ENCODE results near the gene SLC4A5. TPM values are rescaled to one million over a fixed set of nuclear protein-coding genes. Genes with fewer than 3 reads are reported as not detected.
A peak's percentile ranks its signal among the peaks of the same experiment; 100 is the strongest.

Gene SLC4A5
- total RNA-seq, 2 experiments from 2014 or later, result 1.8 to 2.0 TPM

DNA sequence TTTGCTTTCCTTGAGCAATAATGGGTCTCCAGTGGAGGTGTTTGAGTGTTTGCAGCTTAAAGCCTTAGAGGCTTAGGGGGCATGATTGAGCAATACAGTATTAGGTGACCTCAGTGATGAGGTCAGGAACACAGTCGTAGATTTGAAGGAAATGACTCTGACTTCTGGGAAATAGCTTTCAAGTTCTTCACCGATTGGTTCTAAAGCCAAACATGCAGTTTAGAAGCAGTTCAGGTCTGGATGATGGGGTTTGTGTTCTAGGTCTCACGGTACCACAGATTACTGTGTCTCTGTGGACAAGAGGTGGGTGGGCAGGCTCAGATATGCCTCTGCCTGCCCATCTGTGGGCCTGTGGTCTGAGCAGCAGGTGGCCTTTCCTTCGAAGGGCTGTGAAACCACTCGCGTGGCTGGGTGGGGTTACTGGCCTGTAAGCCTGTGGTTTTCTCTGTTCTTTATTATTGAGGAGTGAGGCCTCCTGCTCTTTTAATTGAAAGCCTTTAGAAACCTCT is 137.0 kb downstream of the SLC4A5 start:
- peaks cover 82% of the 10 kb centered on the region for H3K36me3 Mint-ChIP-seq (ENCODE audit: low read depth)
- ATAC-seq (peak; percentile 91), DNase-seq (peak; percentile 80)
- CTCF ChIA-PET, result interaction anchor here (0.8 to 3.4 kb wide), 8 partner anchors 9 to 383 kb away, joined by 3 to 19 read pairs (median 5); partner anchors contain the start of gene MOB1A
- H3K27ac Mint-ChIP-seq, result peak overlapping the region; percentile 97
- H3K4me1 Mint-ChIP-seq (ENCODE audit: low read depth), result peaks cover 59% of the 10 kb centered on the region
- H3K27me3 Mint-ChIP-seq, result no peaks in the 10 kb centered on the region
- TF ChIP-seq, protein P1, sequence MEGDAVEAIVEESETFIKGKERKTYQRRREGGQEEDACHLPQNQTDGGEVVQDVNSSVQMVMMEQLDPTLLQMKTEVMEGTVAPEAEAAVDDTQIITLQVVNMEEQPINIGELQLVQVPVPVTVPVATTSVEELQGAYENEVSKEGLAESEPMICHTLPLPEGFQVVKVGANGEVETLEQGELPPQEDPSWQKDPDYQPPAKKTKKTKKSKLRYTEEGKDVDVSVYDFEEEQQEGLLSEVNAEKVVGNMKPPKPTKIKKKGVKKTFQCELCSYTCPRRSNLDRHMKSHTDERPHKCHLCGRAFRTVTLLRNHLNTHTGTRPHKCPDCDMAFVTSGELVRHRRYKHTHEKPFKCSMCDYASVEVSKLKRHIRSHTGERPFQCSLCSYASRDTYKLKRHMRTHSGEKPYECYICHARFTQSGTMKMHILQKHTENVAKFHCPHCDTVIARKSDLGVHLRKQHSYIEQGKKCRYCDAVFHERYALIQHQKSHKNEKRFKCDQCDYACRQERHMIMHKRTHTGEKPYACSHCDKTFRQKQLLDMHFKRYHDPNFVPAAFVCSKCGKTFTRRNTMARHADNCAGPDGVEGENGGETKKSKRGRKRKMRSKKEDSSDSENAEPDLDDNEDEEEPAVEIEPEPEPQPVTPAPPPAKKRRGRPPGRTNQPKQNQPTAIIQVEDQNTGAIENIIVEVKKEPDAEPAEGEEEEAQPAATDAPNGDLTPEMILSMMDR (IDR thresholded peaks at IDR 0.05), result no peak
- POLR2A ChIA-PET, result interaction anchor here (0.6 to 4.2 kb wide), 16 partner anchors 8 to 361 kb away, joined by 3 to 37 read pairs (median 4); partner anchors contain the start of genes BOLA3, MOB1A and MTHFD2
- intact Hi-C loops (cut with micrococcal nuclease), result no loop called here
- H3K9me3 Mint-ChIP-seq, result no peaks in the 10 kb centered on the region
- peak overlapping the region; percentile 67 for H3K4me3 Mint-ChIP-seq

- peaks cover 83% of the 10 kb centered on the region for H3K36me3 Mint-ChIP-seq (ENCODE audit: low read depth)
- H3K9me3 Mint-ChIP-seq, result no peaks in the 10 kb centered on the region
- intact Hi-C loops (cut with micrococcal nuclease), result no loop called here
- peaks cover 64% of the 10 kb centered on the region for H3K4me1 Mint-ChIP-seq (ENCODE audit: low read depth)
- TF ChIP-seq, protein P1 (IDR thresholded peaks at IDR 0.05), result no peak
- H3K4me3 Mint-ChIP-seq, result peak overlapping the region; percentile 67
- ATAC-seq (peak; percentile 55), DNase-seq (peak; percentile 62)
- CTCF ChIA-PET, result interaction anchor here (0.8 to 3.4 kb wide), 6 partner anchors 10 to 382 kb away, joined by 3 to 19 read pairs (median 9); partner anchors contain the start of gene MOB1A
- peak overlapping the region; percentile 97 for H3K27ac Mint-ChIP-seq
- POLR2A ChIA-PET, result interaction anchor here (0.6 to 4.2 kb wide), 16 partner anchors 7 to 361 kb away, joined by 3 to 37 read pairs (median 4); partner anchors contain the start of genes BOLA3, MOB1A and MTHFD2
- H3K27me3 Mint-ChIP-seq, result no peaks in the 10 kb centered on the region
Observed at GRCh38 chr2:74205596-74205995, 137.6 kb downstream of the SLC4A5 start.

- POLR2A ChIA-PET, result interaction anchor here (0.5 to 4.2 kb wide), 11 partner anchors 7 to 334 kb away, joined by 3 to 37 read pairs (median 10); partner anchors contain the start of genes BOLA3, MOB1A and MTHFD2
- CTCF ChIA-PET, result interaction anchor here (0.8 to 3.4 kb wide), 6 partner anchors 10 to 382 kb away, joined by 3 to 19 read pairs (median 9); partner anchors contain the start of gene MOB1A
- Mint-ChIP-seq H3K27ac (peak overlapping the region; percentile 97), H3K9me3 (no peaks in the 10 kb centered on the region), H3K36me3 (ENCODE audit: low read depth) (peaks cover 84% of the 10 kb centered on the region), H3K4me3 (peak overlapping the region; percentile 67), H3K27me3 (no peaks in the 10 kb centered on the region), H3K4me1 (ENCODE audit: low read depth) (peaks cover 68% of the 10 kb centered on the region)
- ATAC-seq (no peak), DNase-seq (no peak)
- TF ChIP-seq, protein P1 (IDR thresholded peaks at IDR 0.05), result no peak
- intact Hi-C loops (cut with micrococcal nuclease), result no loop called here
Observed at GRCh38 chr2:74205113-74205512, 138.1 kb downstream of the SLC4A5 start.

DNA sequence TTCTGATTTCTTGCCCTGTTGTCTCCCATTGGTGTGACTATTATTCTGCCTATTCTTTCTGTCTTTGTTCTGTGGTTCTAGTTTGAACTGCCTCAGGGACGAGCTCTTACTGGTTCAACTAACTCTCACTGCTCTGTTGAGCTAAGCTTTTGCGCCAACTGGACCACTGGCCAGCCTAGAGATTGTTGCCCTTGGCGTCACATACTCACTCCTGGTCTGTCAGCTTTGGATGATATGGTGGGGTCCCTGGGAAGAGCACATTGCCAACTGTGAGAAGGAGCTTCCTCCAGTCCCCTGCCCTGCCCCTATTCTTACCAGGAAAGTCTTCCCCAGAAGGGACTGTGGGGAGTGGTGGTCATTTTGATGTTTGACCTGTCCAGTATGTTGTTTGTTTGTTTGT is 138.8 kb downstream of the SLC4A5 start:
- DNase-seq, result no peak
- Mint-ChIP-seq H3K9me3 (no peaks in the 10 kb centered on the region), H3K4me3 (no peak overlapping the region), H3K36me3 (ENCODE audit: low read depth) (peaks cover 84% of the 10 kb centered on the region), H3K4me1 (ENCODE audit: low read depth) (peaks cover 66% of the 10 kb centered on the region), H3K27me3 (no peaks in the 10 kb centered on the region), H3K27ac (peak overlapping the region; percentile 97)
- ChIA-PET CTCF (interaction anchor here (1.5 to 3.4 kb wide), 4 partner anchors 11 to 381 kb away, joined by 3 to 19 read pairs (median 14); partner anchors contain the start of gene MOB1A), POLR2A (interaction anchor here (0.5 to 4.2 kb wide), 6 partner anchors 10 to 718 kb away, joined by 3 to 37 read pairs (median 5); partner anchors contain the start of gene MOB1A)
- no peak for ATAC-seq
- TF ChIP-seq, protein P1 (IDR thresholded peaks at IDR 0.05), result no peak
- intact Hi-C loops (cut with micrococcal nuclease), result no loop called here

- peaks cover 68% of the 10 kb centered on the region for H3K36me3 Mint-ChIP-seq (ENCODE audit: low read depth)
- ChIA-PET CTCF (interaction anchor here (0.6 to 6.8 kb wide), 2 partner anchors 8 to 21 kb away, joined by 3 to 67 read pairs; partner anchors contain the start of gene MOB1A), POLR2A (interaction anchor here (0.7 to 6.2 kb wide), 6 partner anchors 13 to 374 kb away, joined by 3 to 160 read pairs (median 4); partner anchors contain the start of gene MOB1A)
- peaks cover 64% of the 10 kb centered on the region for H3K4me1 Mint-ChIP-seq (ENCODE audit: low read depth)
- H3K27me3 Mint-ChIP-seq, result no peaks in the 10 kb centered on the region
- intact Hi-C loops (cut with micrococcal nuclease), result no loop called here
- TF ChIP-seq, protein P1 (IDR thresholded peaks at IDR 0.05), result no peak
- ATAC-seq (no peak), DNase-seq (no peak)
- peak overlapping the region; percentile 87 for H3K4me3 Mint-ChIP-seq
- H3K9me3 Mint-ChIP-seq, result no peaks in the 10 kb centered on the region
- no peak overlapping the region for H3K27ac Mint-ChIP-seq
Observed at GRCh38 chr2:74201596-74201995, 141.6 kb downstream of the SLC4A5 start.
